CD4-positive, alpha-beta T cell treated with Interferon gamma for 1 hour (primary cell): ENCODE data around the gene ATAD3C.
"Not testable (repeated sequence)": the region's sequence is repeated elsewhere in the genome, so short reads cannot be mapped to it uniquely, and the experiment has no call there.

Source experiments
- DNase-seq: peaks from one replicate; pipeline ENCODE4 v3.0.0-alpha.2; 2020

Gene ATAD3C

DNA sequence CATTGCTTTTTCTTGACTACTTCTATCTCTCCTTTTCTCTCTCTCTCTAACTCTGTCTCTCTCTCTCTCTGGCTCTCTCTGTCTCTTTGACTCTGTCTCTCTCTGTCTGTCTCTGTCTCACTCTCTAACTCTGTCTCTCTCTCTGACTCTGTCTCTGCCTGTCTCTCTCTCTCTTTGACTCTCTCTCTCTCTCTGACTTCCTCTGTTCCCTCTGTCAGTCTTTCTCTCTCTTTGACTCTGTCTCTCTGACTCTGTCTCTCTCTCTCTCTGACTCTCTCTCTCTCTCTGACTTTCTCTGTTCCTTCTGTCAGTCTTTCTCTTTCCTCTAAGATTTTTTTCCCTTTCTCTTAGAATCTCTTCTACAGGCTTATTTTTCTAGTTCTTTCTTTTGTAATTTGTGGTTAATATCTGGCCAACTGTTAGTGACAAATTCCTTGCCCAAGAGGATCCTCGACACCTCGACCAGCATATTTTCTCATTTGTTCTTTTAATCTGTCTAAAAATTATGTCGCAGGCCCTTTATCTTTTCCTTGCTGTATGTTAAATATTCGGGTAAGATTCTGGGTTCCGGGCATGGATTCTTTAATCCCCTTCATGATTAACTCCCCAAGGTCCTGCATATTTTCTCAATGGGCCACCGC, at the start of gene ATAD3C:
TSS of gene ATAD3C (plus strand) at position 591 of the 641 bp plus-strand sequence. CDS start 995 bp downstream, outside the sequence.
- DNase-seq = no peak

GRCh38 chr1:1399872-1400575, 49.5 kb upstream of the ATAD3C start:
- no peak for DNase-seq

- no peak for DNase-seq
Observed at GRCh38 chr1:1400576-1401456, 48.7 kb upstream of the ATAD3C start.

DNA sequence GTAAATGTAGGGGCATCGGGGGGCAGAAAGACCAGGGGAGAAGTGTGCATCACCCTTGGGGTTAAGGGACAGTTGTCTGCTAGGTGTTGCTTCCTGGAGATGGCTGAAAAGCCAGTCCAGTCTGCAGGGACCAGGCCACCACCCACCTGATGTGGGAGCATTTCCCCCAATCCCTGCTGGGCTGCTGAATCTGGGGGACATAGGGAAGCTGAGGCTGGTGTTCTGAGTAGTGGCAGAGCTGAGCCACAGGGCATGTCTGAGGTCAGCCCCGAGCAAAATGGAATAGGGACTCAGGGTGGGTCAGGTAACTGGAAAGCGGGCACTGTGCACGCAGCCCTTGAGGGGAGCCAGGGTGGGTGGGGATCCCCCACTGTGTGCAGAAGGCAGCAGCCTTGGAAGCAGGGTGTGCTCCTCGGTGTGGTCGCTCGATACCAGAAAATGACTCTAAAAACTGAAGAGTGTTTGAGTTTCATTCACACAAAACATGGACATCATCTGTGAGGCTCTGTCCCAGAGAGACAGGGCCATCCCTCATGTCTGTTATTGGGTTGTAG, 48.0 kb upstream of the ATAD3C start:
- DNase-seq = no peak

- no peak for DNase-seq
Observed at GRCh38 chr1:1402072-1402900, 47.2 kb upstream of the ATAD3C start.

GRCh38 chr1:1402901-1403392, 46.5 kb upstream of the ATAD3C start:
- DNase-seq = not testable (repeated sequence)

DNA sequence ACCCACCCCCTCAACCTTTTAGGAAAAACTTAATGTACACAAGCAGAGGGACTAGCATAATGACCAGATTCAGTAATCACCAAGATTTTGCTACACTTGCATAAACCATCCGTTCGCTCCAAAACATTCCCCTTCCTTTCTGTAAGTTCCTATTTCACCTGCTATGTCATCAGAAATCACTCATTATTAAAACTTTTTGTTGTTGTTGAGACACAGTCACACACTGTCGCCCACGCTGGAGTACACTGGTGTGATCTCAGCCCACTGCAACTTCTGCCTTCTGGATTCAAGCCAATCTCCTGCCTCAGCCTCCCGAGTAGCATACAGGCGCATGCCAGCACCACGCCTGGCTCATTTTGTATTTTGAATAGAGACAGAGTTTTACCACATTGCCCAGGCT, 45.8 kb upstream of the ATAD3C start:
- DNase-seq = no peak

GRCh38 chr1:1406101-1406820, 43.2 kb upstream of the ATAD3C start:
- DNase-seq = no peak

DNA sequence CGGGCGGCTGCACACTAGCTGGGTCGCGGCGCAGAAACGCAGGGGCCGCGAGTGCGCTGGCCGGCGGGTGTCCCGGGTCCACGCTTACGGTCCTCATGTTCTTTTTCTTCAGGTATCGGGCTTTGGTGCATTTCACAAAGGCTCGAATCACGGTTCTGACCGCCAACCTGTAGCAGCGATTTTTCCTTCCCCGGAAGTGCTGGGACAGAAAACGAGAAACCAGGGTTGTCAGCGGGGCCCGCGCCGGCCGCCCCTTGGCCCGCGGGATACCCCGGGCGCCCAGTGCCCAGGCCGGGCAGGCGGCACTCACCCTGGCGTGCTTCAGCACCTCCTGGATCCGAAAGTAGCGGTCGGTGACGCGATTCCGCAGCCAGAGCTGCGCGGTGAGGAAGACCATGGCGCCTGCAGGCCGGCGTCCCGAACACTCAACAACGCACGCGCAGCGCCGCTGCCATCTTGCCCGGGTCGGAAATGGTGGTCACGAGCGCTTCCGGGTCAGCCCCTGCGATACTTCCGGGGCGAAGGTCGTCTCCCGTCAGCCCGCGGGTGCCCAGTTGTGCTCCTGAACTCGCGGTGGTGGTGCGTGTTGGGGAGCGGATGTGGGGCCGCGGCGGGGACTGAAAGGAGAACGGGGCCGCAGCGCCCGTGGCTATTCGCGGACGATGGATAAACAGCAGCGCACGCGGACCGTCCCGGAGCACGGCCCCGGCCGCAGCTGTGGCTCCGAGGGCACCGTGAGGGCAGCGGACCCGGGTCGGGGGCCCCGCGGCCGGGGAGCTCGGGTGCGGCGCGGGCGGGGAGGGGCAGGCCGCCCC, 42.5 kb upstream of the ATAD3C start, which contains the start of gene MRPL20:
TSS of gene MRPL20 (minus strand) at position 473 of the 815 bp plus-strand sequence. CDS start at position 397, 76 bp downstream.
- peak; percentile 95 for DNase-seq

GRCh38 chr1:1407636-1408318, 41.7 kb upstream of the ATAD3C start:
- peak; percentile 18 for DNase-seq

DNA sequence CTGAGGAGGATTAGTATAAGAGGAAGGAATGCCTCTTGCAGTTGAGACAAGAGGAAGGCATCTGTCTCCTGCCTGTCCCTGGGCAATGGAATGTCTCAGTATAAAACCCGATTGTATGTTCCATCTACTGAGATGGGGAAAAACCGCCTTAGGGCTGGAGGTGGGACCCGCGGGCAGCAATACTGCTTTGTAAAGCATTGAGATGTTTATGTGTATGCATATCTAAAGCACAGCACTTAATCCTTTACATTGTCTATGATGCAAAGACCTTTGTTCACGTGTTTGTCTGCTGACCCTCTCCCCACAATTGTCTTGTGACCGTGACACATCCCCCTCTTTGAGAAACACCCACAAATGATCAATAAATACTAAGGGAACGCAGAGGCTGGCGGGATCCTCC, 39.3 kb upstream of the ATAD3C start:
- not testable (repeated sequence) for DNase-seq

DNA sequence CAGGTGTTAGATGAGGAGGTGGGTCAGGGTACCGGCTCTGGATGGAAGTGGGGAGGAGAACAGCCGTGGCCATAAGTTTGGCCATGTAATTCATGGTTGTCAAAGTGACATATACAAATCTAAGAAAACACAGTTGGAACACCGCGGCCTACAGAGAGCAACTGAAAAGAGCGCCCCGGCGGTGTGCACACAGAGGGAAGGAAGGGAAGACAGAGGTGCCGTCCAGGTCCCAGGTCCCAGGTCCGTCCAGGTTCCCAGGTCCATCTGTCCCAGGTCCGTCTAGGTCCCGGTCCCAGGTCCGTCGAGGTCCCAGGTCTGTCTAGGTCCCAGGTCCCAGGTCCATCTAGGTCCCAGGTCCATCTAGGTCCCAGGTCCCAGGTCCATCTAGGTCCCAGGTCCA, 37.9 kb upstream of the ATAD3C start:
- DNase-seq = no peak

DNA sequence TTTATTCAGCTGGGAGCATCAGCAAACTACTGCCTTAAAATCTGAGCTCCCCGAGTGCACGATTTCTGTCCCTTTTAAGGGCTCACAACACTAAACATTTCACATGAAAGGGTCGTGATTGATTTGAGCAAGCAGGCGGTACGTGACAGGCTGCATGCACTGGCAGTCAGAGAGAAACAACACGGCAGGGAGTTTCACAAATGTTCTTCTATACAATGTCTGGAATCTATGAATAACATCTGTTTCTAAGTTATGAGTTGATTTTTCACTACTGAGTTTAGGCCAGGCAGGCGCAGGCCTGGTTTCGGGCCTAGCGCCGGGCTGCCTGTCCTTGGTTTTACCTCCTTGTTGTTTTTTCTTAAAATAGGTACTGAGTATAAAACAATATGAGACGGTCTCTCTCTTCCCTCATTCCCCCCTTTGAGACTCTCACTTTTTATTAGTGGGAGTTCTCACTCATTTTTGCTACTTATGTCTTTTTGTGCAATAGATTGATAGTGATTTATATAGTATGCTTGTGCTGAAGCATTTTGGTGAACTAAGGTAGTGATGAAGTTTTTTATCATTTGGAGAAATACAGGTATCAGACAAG, 37.1 kb upstream of the ATAD3C start:
- DNase-seq = not testable (repeated sequence)

DNA sequence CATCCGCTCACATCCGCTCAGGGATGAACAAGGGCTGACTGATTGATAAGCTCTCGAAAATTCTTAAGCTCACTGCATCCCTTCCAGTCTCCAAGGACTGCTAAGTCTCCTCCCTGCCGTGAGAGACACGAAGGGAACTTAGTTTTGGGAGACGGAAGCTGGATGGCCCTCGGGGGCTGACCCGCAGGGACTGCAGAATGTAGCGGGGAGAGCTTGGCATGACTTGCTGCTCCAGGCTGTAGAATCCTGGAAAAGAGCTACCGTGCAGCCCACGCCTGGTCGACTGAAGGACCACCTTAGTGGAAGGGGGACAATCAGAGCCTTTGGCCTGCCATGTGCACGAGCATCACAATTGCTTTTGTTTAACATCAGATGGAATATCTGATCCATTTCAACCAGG, 33.7 kb upstream of the ATAD3C start:
- DNase-seq = no peak

DNA sequence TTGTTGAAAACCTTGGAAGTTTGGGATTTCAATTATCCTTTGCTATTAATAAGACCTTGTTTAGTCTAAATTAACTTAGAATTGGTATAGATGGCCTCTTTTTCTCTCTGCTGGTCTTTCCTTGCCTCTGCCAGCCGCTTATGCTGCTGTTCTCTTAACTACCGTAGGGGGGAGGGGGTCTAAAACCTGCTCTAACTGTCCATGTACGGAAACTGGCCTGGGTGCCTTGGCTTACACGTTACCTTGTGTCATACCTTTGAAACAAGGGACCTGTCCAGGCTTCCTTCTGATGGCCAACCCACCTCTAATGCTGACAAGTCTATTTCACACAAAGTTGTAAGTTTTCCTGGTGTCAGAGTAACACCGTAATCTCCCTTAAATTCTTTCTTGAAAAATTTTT, 32.1 kb upstream of the ATAD3C start:
- DNase-seq = not testable (repeated sequence)

GRCh38 chr1:1417825-1418463, 31.5 kb upstream of the ATAD3C start:
- not testable (repeated sequence) for DNase-seq

GRCh38 chr1:1418464-1419362, 30.8 kb upstream of the ATAD3C start:
- DNase-seq = no peak

GRCh38 chr1:1419363-1419812, 30.1 kb upstream of the ATAD3C start:
- no peak for DNase-seq
